GM19463 (cell line): ENCODE results near the gene SNX8.

Experiments used
- ATAC-seq: cut with Tn5 transposase; IDR thresholded peaks from one replicate; pipeline ENCODE4 v1.9.1; 2021; ENCODE audit warnings: mild to moderate bottlenecking, moderate library complexity; ENCODE audit not compliant: unreplicated experiment

SNX8 gene

GRCh38 chr7:2266911-2267310, 47.3 kb downstream of the SNX8 start:
- no peak for ATAC-seq

- ATAC-seq = no peak
Observed at GRCh38 chr7:2264158-2264557, 50.1 kb downstream of the SNX8 start.

- ATAC-seq = no peak
Observed at GRCh38 chr7:2263176-2263575, 51.1 kb downstream of the SNX8 start.

- ATAC-seq = peak; percentile 28
Observed at GRCh38 chr7:2261611-2262010, 52.6 kb downstream of the SNX8 start.

GRCh38 chr7:2260820-2261219, 53.4 kb downstream of the SNX8 start:
- no peak for ATAC-seq

GRCh38 chr7:2259480-2259879, 54.8 kb downstream of the SNX8 start:
- ATAC-seq = no peak

GRCh38 chr7:2258661-2259365, 55.4 kb downstream of the SNX8 start:
- peak; percentile 69 for ATAC-seq

- no peak for ATAC-seq
Observed at GRCh38 chr7:2257651-2258050, 56.6 kb downstream of the SNX8 start.

GRCh38 chr7:2257046-2257551, 57.1 kb downstream of the SNX8 start:
- no peak for ATAC-seq

GRCh38 chr7:2256306-2257045, 57.8 kb downstream of the SNX8 start:
- no peak for ATAC-seq

GRCh38 chr7:2255145-2256139, 58.8 kb downstream of the SNX8 start:
- no peak for ATAC-seq

- ATAC-seq = no peak
Observed at GRCh38 chr7:2254429-2255144, 59.7 kb downstream of the SNX8 start.

GRCh38 chr7:2253525-2254244, 60.6 kb downstream of the SNX8 start:
- ATAC-seq = no peak

GRCh38 chr7:2253021-2253420, 61.2 kb downstream of the SNX8 start:
- ATAC-seq = no peak

- no peak for ATAC-seq
Observed at GRCh38 chr7:2251841-2252771, 62.1 kb downstream of the SNX8 start.

- ATAC-seq = no peak
Observed at GRCh38 chr7:2251381-2251780, 62.9 kb downstream of the SNX8 start.

GRCh38 chr7:2249744-2250323, 64.4 kb downstream of the SNX8 start:
- ATAC-seq = no peak

- ATAC-seq = peak; percentile 52
Observed at GRCh38 chr7:2248984-2249694, 65.1 kb downstream of the SNX8 start.
